Measurements from ENCODE around the gene KLHDC10.
"Not testable (repeated sequence)": the region's sequence is repeated elsewhere in the genome, so short reads cannot be mapped to it uniquely, and the experiment has no call there.

The KLHDC10 gene, protein sequence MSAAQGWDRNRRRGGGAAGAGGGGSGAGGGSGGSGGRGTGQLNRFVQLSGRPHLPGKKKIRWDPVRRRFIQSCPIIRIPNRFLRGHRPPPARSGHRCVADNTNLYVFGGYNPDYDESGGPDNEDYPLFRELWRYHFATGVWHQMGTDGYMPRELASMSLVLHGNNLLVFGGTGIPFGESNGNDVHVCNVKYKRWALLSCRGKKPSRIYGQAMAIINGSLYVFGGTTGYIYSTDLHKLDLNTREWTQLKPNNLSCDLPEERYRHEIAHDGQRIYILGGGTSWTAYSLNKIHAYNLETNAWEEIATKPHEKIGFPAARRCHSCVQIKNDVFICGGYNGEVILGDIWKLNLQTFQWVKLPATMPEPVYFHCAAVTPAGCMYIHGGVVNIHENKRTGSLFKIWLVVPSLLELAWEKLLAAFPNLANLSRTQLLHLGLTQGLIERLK

DNA sequence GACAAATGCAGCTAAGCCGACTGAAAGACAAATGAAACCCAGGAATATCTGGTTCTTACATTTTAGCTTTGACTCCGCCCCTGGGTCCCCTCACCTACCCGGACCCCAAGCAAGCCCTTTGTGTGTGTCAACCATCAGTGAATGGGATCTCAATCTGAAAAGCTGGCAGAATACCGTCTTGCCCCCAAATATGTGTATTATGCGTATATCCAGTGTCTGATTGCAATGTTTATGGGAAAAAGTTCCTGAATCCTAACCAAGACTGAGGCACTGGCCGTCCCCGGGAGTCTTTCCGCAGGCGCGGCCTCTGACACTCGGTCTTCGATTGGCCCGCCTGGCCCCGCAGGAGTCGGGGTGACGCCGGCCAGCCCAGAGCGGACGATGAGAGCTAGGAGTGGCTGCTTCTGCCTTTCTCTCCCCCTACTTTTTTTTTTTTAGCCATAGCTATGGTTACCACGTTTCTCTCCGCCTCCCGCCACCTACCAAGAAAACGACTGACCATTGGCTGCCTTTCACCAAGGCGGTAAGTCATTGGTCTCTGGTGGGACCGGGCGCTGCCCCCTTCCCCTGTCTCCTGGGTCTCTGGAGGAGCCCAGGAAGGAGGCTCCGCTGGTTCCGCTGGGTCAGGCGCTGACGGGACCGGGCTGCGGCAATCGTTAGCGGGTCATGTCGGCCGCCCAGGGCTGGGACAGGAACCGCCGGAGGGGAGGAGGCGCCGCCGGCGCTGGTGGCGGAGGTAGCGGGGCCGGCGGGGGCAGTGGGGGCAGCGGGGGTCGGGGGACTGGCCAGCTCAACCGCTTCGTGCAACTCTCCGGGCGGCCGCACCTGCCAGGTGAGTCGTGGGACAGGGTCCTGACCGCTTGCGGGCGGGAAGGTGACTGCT lies at the start of gene KLHDC10:
Gene KLHDC10, plus strand, starts transcription at position 557 of the 883 bp plus-strand sequence. Its CDS starts 110 bp downstream, at position 667.
- peak within 1 kb of the TSS; percentile 77 for H3K4me3 ChIP-seq (ENCODE audit: low read length)
- peaks cover 4% of the 10 kb centered on the region for H3K4me1 ChIP-seq (ENCODE audit: control insufficient read depth, insufficient read depth, low read length)
- H3K9ac ChIP-seq (ENCODE audit: low read length) = peak within 1 kb of the TSS; percentile 85
- H3K36me3 ChIP-seq (ENCODE audit: control insufficient read depth, insufficient read depth, low read length) = no peaks in the 10 kb centered on the region
- H3K27me3 ChIP-seq (ENCODE audit: control insufficient read depth, insufficient read depth, low read length) = no peaks in the 10 kb centered on the region
- H3K9me3 ChIP-seq (ENCODE audit: control insufficient read depth, low read length) = no peaks in the 10 kb centered on the region

DNA sequence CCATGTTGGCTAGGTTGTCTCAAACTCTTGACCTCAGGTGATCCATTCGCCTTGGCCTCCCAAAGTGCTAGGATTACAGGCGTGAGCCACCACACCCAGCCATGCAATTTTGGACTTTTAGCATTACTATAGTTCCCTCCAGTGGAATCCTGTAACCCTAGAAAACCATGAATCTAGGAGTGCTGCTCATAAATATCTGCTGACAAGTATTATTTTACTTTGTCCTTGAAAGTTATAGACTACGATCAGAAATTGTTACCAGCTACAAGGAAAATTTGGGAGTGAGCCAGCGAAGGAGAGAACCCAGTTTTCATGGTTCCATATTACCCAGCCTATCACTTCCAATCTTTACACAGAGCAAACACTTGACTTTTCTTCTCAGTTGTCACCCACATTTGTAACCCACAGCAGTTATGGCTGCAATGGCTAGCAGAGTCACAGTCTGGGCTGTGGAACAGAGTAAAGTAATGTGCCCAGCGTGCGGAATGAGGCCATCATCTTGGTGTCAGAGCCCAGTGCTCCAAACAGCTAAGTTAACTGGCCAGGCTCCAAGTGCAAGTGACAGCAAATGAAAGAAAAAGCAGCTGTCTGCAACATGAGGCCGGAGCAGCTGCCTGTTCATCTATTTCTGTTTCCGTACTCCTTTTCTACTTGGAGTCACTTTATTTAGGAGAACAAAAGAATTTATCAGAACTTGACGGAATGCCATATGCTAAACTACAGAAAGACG lies 49.1 kb upstream of the KLHDC10 start:
- no peaks in the 10 kb centered on the region for H3K4me1 ChIP-seq (ENCODE audit: control insufficient read depth, insufficient read depth, low read length)
- H3K9me3 ChIP-seq (ENCODE audit: control insufficient read depth, low read length) = no peaks in the 10 kb centered on the region
- H3K27me3 ChIP-seq (ENCODE audit: control insufficient read depth, insufficient read depth, low read length) = no peaks in the 10 kb centered on the region
- no peak overlapping the region for H3K4me3 ChIP-seq (ENCODE audit: low read length)
- H3K36me3 ChIP-seq (ENCODE audit: control insufficient read depth, insufficient read depth, low read length) = no peaks in the 10 kb centered on the region
- H3K9ac ChIP-seq (ENCODE audit: low read length) = no peak overlapping the region

DNA sequence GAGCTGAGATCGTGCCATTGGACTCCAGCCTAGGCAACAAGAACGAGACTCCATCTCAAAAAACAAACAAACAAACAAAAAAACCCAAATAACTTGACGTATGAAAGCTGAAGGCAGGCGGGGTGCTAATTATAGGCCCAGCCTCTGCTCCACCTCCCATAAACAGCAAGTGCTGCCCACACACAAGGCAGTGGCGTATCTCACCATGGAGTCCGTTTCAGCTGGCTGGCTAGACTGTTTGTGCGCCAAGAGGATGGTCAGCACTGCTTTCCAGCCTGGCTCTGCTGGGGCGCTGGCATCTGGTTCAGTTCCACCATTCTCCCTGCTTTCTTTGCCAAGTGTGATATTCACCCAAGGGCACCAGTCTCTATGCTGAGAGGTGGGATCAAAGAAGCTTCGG lies 48.2 kb upstream of the KLHDC10 start:
- Histone ChIP-seq H3K36me3 (ENCODE audit: control insufficient read depth, insufficient read depth, low read length) (no peaks in the 10 kb centered on the region), H3K4me3 (ENCODE audit: low read length) (no peak overlapping the region)

DNA sequence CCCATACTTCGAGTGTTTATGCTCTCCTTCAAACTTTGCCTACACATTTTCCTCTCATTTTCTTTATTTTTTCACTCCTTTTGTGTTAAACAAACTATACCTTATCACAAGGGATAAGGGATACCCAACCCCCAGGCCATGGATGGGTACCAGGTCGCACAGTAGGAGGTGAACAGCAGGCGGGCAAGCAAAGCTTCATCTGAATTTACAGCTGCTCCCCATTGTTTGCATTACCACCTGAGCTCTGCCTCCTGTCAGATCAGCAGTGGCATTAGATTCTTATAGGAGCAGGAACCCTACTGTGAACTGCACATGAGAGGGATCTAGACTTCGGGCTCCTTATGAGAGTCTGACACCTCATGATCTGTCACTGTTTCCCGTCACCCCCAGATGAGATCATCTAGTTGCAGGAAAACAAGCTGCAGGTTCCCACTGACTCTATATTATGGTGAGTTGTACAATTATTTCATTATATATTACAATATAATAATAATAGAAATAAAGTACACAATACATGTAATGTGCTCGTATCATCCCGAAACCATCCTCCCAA lies 47.6 kb upstream of the KLHDC10 start:
- Histone ChIP-seq H3K9me3 (ENCODE audit: control insufficient read depth, low read length) (no peaks in the 10 kb centered on the region), H3K4me3 (ENCODE audit: low read length) (no peak overlapping the region), H3K27me3 (ENCODE audit: control insufficient read depth, insufficient read depth, low read length) (no peaks in the 10 kb centered on the region), H3K9ac (ENCODE audit: low read length) (no peak overlapping the region), H3K36me3 (ENCODE audit: control insufficient read depth, insufficient read depth, low read length) (no peaks in the 10 kb centered on the region), H3K4me1 (ENCODE audit: control insufficient read depth, insufficient read depth, low read length) (no peaks in the 10 kb centered on the region)

More for the DNA sequence above, 48.2 kb upstream of the KLHDC10 start:
- Histone ChIP-seq H3K27me3 (ENCODE audit: control insufficient read depth, insufficient read depth, low read length) (no peaks in the 10 kb centered on the region), H3K4me1 (ENCODE audit: control insufficient read depth, insufficient read depth, low read length) (no peaks in the 10 kb centered on the region), H3K9me3 (ENCODE audit: control insufficient read depth, low read length) (no peaks in the 10 kb centered on the region), H3K9ac (ENCODE audit: low read length) (no peak overlapping the region)

- Histone ChIP-seq H3K9ac (ENCODE audit: low read length) (no peak overlapping the region), H3K9me3 (ENCODE audit: control insufficient read depth, low read length) (no peaks in the 10 kb centered on the region), H3K36me3 (ENCODE audit: control insufficient read depth, insufficient read depth, low read length) (no peaks in the 10 kb centered on the region), H3K4me3 (ENCODE audit: low read length) (no peak overlapping the region), H3K4me1 (ENCODE audit: control insufficient read depth, insufficient read depth, low read length) (no peaks in the 10 kb centered on the region), H3K27me3 (ENCODE audit: control insufficient read depth, insufficient read depth, low read length) (no peaks in the 10 kb centered on the region)
These were observed 45.9 kb upstream of the KLHDC10 start for GRCh38 chr7:130024390-130024789.

DNA sequence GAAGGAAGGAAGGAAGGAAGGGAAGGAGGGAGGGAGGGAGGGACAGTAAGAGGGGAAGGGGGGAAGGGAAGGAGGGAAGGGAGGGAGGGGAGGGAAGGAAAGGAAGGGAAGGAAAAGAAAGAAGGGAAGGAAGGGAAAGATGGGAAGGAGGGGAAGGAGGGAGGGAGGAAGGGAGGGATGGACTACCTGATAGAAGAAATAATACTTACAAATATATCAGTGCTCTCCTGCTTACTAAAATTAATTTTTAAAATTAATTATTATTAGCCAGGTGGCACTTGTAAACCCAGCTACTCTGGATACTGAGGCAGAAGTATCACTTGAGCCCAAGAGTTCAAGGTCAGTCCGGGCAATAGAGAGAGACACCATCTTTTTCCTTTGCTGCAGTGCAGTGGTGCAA lies 37.6 kb upstream of the KLHDC10 start:
- Histone ChIP-seq H3K9ac (ENCODE audit: low read length) (no peak overlapping the region), H3K27me3 (ENCODE audit: control insufficient read depth, insufficient read depth, low read length) (no peaks in the 10 kb centered on the region), H3K4me3 (ENCODE audit: low read length) (no peak overlapping the region), H3K4me1 (ENCODE audit: control insufficient read depth, insufficient read depth, low read length) (no peaks in the 10 kb centered on the region), H3K36me3 (ENCODE audit: control insufficient read depth, insufficient read depth, low read length) (no peaks in the 10 kb centered on the region), H3K9me3 (ENCODE audit: control insufficient read depth, low read length) (no peaks in the 10 kb centered on the region)

- H3K4me3 ChIP-seq (ENCODE audit: low read length) = no peak overlapping the region
- no peaks in the 10 kb centered on the region for H3K9me3 ChIP-seq (ENCODE audit: control insufficient read depth, low read length)
- no peak overlapping the region for H3K9ac ChIP-seq (ENCODE audit: low read length)
- H3K36me3 ChIP-seq (ENCODE audit: control insufficient read depth, insufficient read depth, low read length) = no peaks in the 10 kb centered on the region
- no peaks in the 10 kb centered on the region for H3K27me3 ChIP-seq (ENCODE audit: control insufficient read depth, insufficient read depth, low read length)
- H3K4me1 ChIP-seq (ENCODE audit: control insufficient read depth, insufficient read depth, low read length) = no peaks in the 10 kb centered on the region
These were observed 32.6 kb upstream of the KLHDC10 start for GRCh38 chr7:130037703-130038102.

- no peaks in the 10 kb centered on the region for H3K36me3 ChIP-seq (ENCODE audit: control insufficient read depth, insufficient read depth, low read length)
These were observed 29.8 kb upstream of the KLHDC10 start for GRCh38 chr7:130040576-130040975.

GRCh38 chr7:130047831-130048230 lies 22.5 kb upstream of the KLHDC10 start:
- peaks cover 3% of the 10 kb centered on the region for H3K4me1 ChIP-seq (ENCODE audit: control insufficient read depth, insufficient read depth, low read length)
- no peak overlapping the region for H3K4me3 ChIP-seq (ENCODE audit: low read length)
- no peaks in the 10 kb centered on the region for H3K9me3 ChIP-seq (ENCODE audit: control insufficient read depth, low read length)
- no peaks in the 10 kb centered on the region for H3K36me3 ChIP-seq (ENCODE audit: control insufficient read depth, insufficient read depth, low read length)
- H3K27me3 ChIP-seq (ENCODE audit: control insufficient read depth, insufficient read depth, low read length) = no peaks in the 10 kb centered on the region
- H3K9ac ChIP-seq (ENCODE audit: low read length) = no peak overlapping the region

More at GRCh38 chr7:130040576-130040975, 29.8 kb upstream of the KLHDC10 start:
- no peaks in the 10 kb centered on the region for H3K27me3 ChIP-seq (ENCODE audit: control insufficient read depth, insufficient read depth, low read length)
- no peak overlapping the region for H3K4me3 ChIP-seq (ENCODE audit: low read length)
- H3K9me3 ChIP-seq (ENCODE audit: control insufficient read depth, low read length) = no peaks in the 10 kb centered on the region
- no peaks in the 10 kb centered on the region for H3K4me1 ChIP-seq (ENCODE audit: control insufficient read depth, insufficient read depth, low read length)
- no peak overlapping the region for H3K9ac ChIP-seq (ENCODE audit: low read length)

DNA sequence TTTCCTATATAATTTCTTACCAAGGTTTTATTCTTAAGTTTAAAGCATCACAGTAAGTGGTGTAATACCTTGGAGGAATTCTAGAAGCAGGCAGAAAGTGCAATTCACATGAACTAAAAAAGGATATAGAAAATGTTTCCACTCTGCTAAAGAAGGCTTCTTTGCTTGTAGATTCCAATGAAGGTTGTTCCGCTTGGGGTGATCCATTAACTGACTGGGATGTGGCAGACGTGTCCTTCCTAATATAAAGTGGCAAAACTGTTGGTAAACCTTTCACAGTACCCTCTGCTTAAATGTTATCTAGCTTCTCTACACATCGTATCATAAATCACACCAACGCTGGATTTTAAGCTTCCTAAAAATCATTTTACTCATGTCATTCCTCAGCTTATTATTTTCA lies 21.4 kb upstream of the KLHDC10 start:
- Histone ChIP-seq H3K36me3 (ENCODE audit: control insufficient read depth, insufficient read depth, low read length) (no peaks in the 10 kb centered on the region), H3K4me3 (ENCODE audit: low read length) (no peak overlapping the region), H3K9ac (ENCODE audit: low read length) (no peak overlapping the region), H3K4me1 (ENCODE audit: control insufficient read depth, insufficient read depth, low read length) (peaks cover 3% of the 10 kb centered on the region), H3K27me3 (ENCODE audit: control insufficient read depth, insufficient read depth, low read length) (no peaks in the 10 kb centered on the region), H3K9me3 (ENCODE audit: control insufficient read depth, low read length) (no peaks in the 10 kb centered on the region)

DNA sequence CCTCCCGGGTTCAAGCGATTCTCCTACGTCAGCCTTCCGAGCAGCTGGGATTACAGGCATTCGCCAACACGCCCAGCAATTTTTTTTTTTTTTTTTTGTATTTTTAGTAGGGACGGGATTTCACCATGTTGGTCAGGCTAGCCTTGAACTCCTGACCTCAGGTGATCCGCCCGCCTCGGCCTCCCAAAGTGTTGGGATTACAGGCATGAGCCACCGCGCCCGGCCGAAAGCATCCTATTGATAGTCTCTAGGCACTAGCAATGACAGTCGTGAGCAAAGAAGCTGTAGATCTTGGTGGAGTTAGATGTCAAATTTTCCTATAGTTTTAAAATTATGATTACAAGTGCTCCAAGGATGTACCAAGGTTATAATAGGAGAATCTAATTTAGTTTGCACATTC lies 18.1 kb upstream of the KLHDC10 start:
- H3K27me3 ChIP-seq (ENCODE audit: control insufficient read depth, insufficient read depth, low read length); H3K9ac ChIP-seq (ENCODE audit: low read length); H3K4me1 ChIP-seq (ENCODE audit: control insufficient read depth, insufficient read depth, low read length); H3K9me3 ChIP-seq (ENCODE audit: control insufficient read depth, low read length); H3K36me3 ChIP-seq (ENCODE audit: control insufficient read depth, insufficient read depth, low read length); H3K4me3 ChIP-seq (ENCODE audit: low read length): not testable (repeated sequence)
